ENCODE measurements around the gene CNPY1. TPM values are rescaled to one million over a fixed set of nuclear protein-coding genes. Genes with fewer than 3 reads are reported as not detected.

CNPY1 gene
- total and polyA plus RNA-seq, 7 experiments from 2014 or later = not detected

- peaks cover 50 to 81% (median 69%) of the 10 kb centered on the region in 5 donors for H3K27me3 Mint-ChIP-seq
- POLR2A ChIA-PET = no interaction called here
- peak; percentile 8 for ATAC-seq
- peaks cover 7 to 33% (median 20%) of the 10 kb centered on the region in 7 donors for H3K4me1 Mint-ChIP-seq
- intact Hi-C loops (cut with micrococcal nuclease) = loop anchor here in 1 of 2 donors (2.0 to 5.0 kb wide), 3 partner anchors 81 to 1565 kb away; no protein-coding TSS in a partner anchor
- peak overlapping the region in 7 of 10 donors; percentile 21 to 87 (median 67) for H3K4me3 Mint-ChIP-seq
- H3K36me3 Mint-ChIP-seq = peaks cover 0 to 8% (median 0%) of the 10 kb centered on the region in 5 donors
- peaks cover 0 to 9% of the 10 kb centered on the region in 2 donors for H3K27me3 ChIP-seq (ENCODE audit: control insufficient read depth in 2 of 2, insufficient read depth in 2 of 2, low read length in 2 of 2)
- peak overlapping the region in 1 of 9 donors; percentile 63 for H3K27ac Mint-ChIP-seq
- no peak overlapping the region for H3K27ac ChIP-seq (ENCODE audit: low read depth, low read length)
- no peaks in the 10 kb centered on the region for H3K9me3 Mint-ChIP-seq
- DNase-seq = no peak
- no peaks in the 10 kb centered on the region for H3K4me1 ChIP-seq (ENCODE audit: control insufficient read depth in 2 of 2, insufficient read depth in 2 of 2, low read length in 2 of 2)
- H3K9me3 ChIP-seq (ENCODE audit: control insufficient read depth in 2 of 3, low read length in 3 of 3) = no peaks in the 10 kb centered on the region
- CTCF ChIA-PET = no interaction called here
- H3K36me3 ChIP-seq (ENCODE audit: control insufficient read depth in 2 of 3, insufficient read depth in 3 of 3, low read length in 3 of 3) = no peaks in the 10 kb centered on the region
- no peak overlapping the region for H3K4me3 ChIP-seq (ENCODE audit: low read length)
Observed at GRCh38 chr7:155457544-155458110, 88.7 kb downstream of the CNPY1 start.

GRCh38 chr7:155456738-155457543, 89.4 kb downstream of the CNPY1 start:
- H3K36me3 ChIP-seq (ENCODE audit: control insufficient read depth in 2 of 3, insufficient read depth in 3 of 3, low read length in 3 of 3) = no peaks in the 10 kb centered on the region
- H3K9me3 ChIP-seq (ENCODE audit: control insufficient read depth in 2 of 3, low read length in 3 of 3) = no peaks in the 10 kb centered on the region
- peaks cover 0 to 8% (median 0%) of the 10 kb centered on the region in 5 donors for H3K36me3 Mint-ChIP-seq
- intact Hi-C loops (cut with micrococcal nuclease) = loop anchor here in 1 of 2 donors (2.0 to 5.0 kb wide), 3 partner anchors 80 to 1565 kb away; no protein-coding TSS in a partner anchor
- H3K4me3 ChIP-seq (ENCODE audit: low read length) = peak overlapping the region; percentile 24
- ATAC-seq (no peak), DNase-seq (no peak)
- peaks cover 0 to 9% of the 10 kb centered on the region in 2 donors for H3K27me3 ChIP-seq (ENCODE audit: control insufficient read depth in 2 of 2, insufficient read depth in 2 of 2, low read length in 2 of 2)
- POLR2A ChIA-PET = no interaction called here
- peaks cover 0 to under 1% (median 0%) of the 10 kb centered on the region in 11 donors for H3K9me3 Mint-ChIP-seq
- no peaks in the 10 kb centered on the region for H3K4me1 ChIP-seq (ENCODE audit: control insufficient read depth in 2 of 2, insufficient read depth in 2 of 2, low read length in 2 of 2)
- CTCF ChIA-PET = no interaction called here
- H3K27ac ChIP-seq (ENCODE audit: low read depth, low read length) = no peak overlapping the region
- peaks cover 50 to 80% (median 68%) of the 10 kb centered on the region in 5 donors for H3K27me3 Mint-ChIP-seq
- H3K4me3 Mint-ChIP-seq = peak overlapping the region; percentile 50 to 87 (median 74)
- peaks cover 7 to 34% (median 20%) of the 10 kb centered on the region in 7 donors for H3K4me1 Mint-ChIP-seq
- H3K27ac Mint-ChIP-seq = peak overlapping the region in 1 of 9 donors; percentile 83

GRCh38 chr7:155455776-155456737, 90.3 kb downstream of the CNPY1 start:
- DNase-seq = no peak
- Histone ChIP-seq H3K36me3 (ENCODE audit: control insufficient read depth in 2 of 3, insufficient read depth in 3 of 3, low read length in 3 of 3) (no peaks in the 10 kb centered on the region), H3K4me1 (ENCODE audit: control insufficient read depth in 2 of 2, insufficient read depth in 2 of 2, low read length in 2 of 2) (no peaks in the 10 kb centered on the region), H3K4me3 (ENCODE audit: low read length) (no peak overlapping the region), H3K9me3 (ENCODE audit: control insufficient read depth in 2 of 3, low read length in 3 of 3) (no peaks in the 10 kb centered on the region), H3K27ac (ENCODE audit: low read depth, low read length) (no peak overlapping the region), H3K27me3 (ENCODE audit: control insufficient read depth in 2 of 2, insufficient read depth in 2 of 2, low read length in 2 of 2) (peaks cover 0 to 9% of the 10 kb centered on the region in 2 donors)
- intact Hi-C loops (cut with micrococcal nuclease) = loop anchor here in 1 of 2 donors (2.0 to 5.0 kb wide), 3 partner anchors 79 to 1566 kb away; no protein-coding TSS in a partner anchor
- Mint-ChIP-seq H3K27me3 (peaks cover 52 to 80% (median 68%) of the 10 kb centered on the region in 5 donors), H3K4me3 (peak overlapping the region; percentile 32 to 87 (median 65)), H3K36me3 (peaks cover 0 to 8% (median 0%) of the 10 kb centered on the region in 5 donors), H3K4me1 (peaks cover 7 to 40% (median 22%) of the 10 kb centered on the region in 7 donors), H3K9me3 (peaks cover 0 to 3% (median 0%) of the 10 kb centered on the region in 11 donors), H3K27ac (peak overlapping the region in 1 of 9 donors; percentile 83)
- no peak for ATAC-seq
- CTCF ChIA-PET = no interaction called here
- POLR2A ChIA-PET = no interaction called here

- Histone ChIP-seq H3K9me3 (ENCODE audit: control insufficient read depth in 2 of 3, low read length in 3 of 3) (no peaks in the 10 kb centered on the region), H3K4me3 (ENCODE audit: low read length) (no peak overlapping the region), H3K4me1 (ENCODE audit: control insufficient read depth in 2 of 2, insufficient read depth in 2 of 2, low read length in 2 of 2) (no peaks in the 10 kb centered on the region), H3K36me3 (ENCODE audit: control insufficient read depth in 2 of 3, insufficient read depth in 3 of 3, low read length in 3 of 3) (no peaks in the 10 kb centered on the region), H3K27me3 (ENCODE audit: control insufficient read depth in 2 of 2, insufficient read depth in 2 of 2, low read length in 2 of 2) (peaks cover 0 to 9% of the 10 kb centered on the region in 2 donors), H3K27ac (ENCODE audit: low read depth, low read length) (no peak overlapping the region)
- Mint-ChIP-seq H3K9me3 (peaks cover 0 to 3% (median 0%) of the 10 kb centered on the region in 11 donors), H3K27me3 (peaks cover 52 to 79% (median 72%) of the 10 kb centered on the region in 5 donors), H3K4me1 (peaks cover 7 to 40% (median 22%) of the 10 kb centered on the region in 7 donors), H3K36me3 (peaks cover 0 to 8% (median 0%) of the 10 kb centered on the region in 5 donors), H3K27ac (peak overlapping the region in 1 of 9 donors; percentile 66), H3K4me3 (peak overlapping the region in 6 of 10 donors; percentile 5 to 87 (median 24))
- CTCF ChIA-PET = no interaction called here
- POLR2A ChIA-PET = no interaction called here
- no peak for DNase-seq
- intact Hi-C loops (cut with micrococcal nuclease) = loop anchor here in 1 of 2 donors (5.0 kb wide), 2 partner anchors 352 to 1567 kb away; no protein-coding TSS in a partner anchor
- no peak for ATAC-seq
Observed at GRCh38 chr7:155455132-155455693, 91.1 kb downstream of the CNPY1 start.

GRCh38 chr7:155454183-155455112, 91.9 kb downstream of the CNPY1 start:
- ChIA-PET CTCF (no interaction called here), POLR2A (no interaction called here)
- Mint-ChIP-seq H3K36me3 (peaks cover 0 to 8% (median 0%) of the 10 kb centered on the region in 5 donors), H3K27me3 (peaks cover 46 to 73% (median 66%) of the 10 kb centered on the region in 5 donors), H3K4me1 (peaks cover 6 to 35% (median 22%) of the 10 kb centered on the region in 7 donors), H3K27ac (no peak overlapping the region), H3K4me3 (peak overlapping the region in 6 of 10 donors; percentile 2 to 87 (median 28)), H3K9me3 (peaks cover 0 to 3% (median 0%) of the 10 kb centered on the region in 11 donors)
- peaks cover 0 to 6% of the 10 kb centered on the region in 2 donors for H3K27me3 ChIP-seq (ENCODE audit: control insufficient read depth in 2 of 2, insufficient read depth in 2 of 2, low read length in 2 of 2)
- H3K4me1 ChIP-seq (ENCODE audit: control insufficient read depth in 2 of 2, insufficient read depth in 2 of 2, low read length in 2 of 2) = no peaks in the 10 kb centered on the region
- no peak overlapping the region for H3K27ac ChIP-seq (ENCODE audit: low read depth, low read length)
- no peak overlapping the region for H3K4me3 ChIP-seq (ENCODE audit: low read length)
- DNase-seq (no peak), ATAC-seq (no peak)
- intact Hi-C loops (cut with micrococcal nuclease) = loop anchor here in 1 of 2 donors (1.0 to 5.0 kb wide), 3 partner anchors 56 to 1568 kb away; no protein-coding TSS in a partner anchor
- H3K36me3 ChIP-seq (ENCODE audit: control insufficient read depth in 2 of 3, insufficient read depth in 3 of 3, low read length in 3 of 3) = no peaks in the 10 kb centered on the region
- H3K9me3 ChIP-seq (ENCODE audit: control insufficient read depth in 2 of 3, low read length in 3 of 3) = no peaks in the 10 kb centered on the region
